Astrocyte of the cerebellum (primary cell): Measurements from ENCODE around the gene PPFIA4.

Experiments used
- DNase-seq: peaks from one replicate; pipeline ENCODE4 v3.0.0-alpha.2; 2011; ENCODE audit warnings: low read depth
- H3K4me3 ChIP-seq: 2 replicates; pipeline ENCODE4 v1.5.1; 2011; ENCODE audit warnings: mild to moderate bottlenecking, low read depth, low read length, moderate library complexity
- in situ Hi-C: cut with HindIII; loops from 2 replicates; pipeline ENCODE4 v1.10.0; 2017; ENCODE audit warnings: low sequenced_read_pairs
- TF ChIP-seq, protein P1 (sequence below): IDR thresholded peaks from 2 replicates; pipeline ENCODE4 v1.5.1; 2012; ENCODE audit warnings: low read length, low read depth, moderate library complexity, mild to moderate bottlenecking; ENCODE audit errors: missing control alignments

The PPFIA4 gene

DNA sequence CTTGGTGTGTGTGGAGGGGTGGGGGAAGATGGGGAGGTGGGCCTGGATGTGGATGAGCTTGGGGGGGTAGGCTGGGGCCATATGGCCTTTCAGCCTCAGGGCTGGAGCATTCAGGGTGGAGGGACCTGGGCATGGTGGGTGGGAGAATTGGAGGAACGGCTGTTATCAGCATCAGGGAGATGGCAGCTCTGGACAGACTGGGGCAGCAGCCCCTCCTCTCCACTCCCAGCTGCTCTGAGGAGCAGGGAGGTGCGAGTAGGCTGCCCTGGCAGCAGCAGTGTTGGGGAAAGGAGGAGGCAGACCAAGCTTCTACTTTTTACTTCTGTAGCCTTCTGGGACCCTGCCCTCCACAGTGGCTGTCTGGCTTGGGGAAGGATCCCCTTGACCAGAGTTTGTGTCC lies 10.2 kb downstream of the PPFIA4 start:
- in situ Hi-C loops, result no loop called here
- no peak for DNase-seq
- no peak overlapping the region for H3K4me3 ChIP-seq
- TF ChIP-seq, protein P1, sequence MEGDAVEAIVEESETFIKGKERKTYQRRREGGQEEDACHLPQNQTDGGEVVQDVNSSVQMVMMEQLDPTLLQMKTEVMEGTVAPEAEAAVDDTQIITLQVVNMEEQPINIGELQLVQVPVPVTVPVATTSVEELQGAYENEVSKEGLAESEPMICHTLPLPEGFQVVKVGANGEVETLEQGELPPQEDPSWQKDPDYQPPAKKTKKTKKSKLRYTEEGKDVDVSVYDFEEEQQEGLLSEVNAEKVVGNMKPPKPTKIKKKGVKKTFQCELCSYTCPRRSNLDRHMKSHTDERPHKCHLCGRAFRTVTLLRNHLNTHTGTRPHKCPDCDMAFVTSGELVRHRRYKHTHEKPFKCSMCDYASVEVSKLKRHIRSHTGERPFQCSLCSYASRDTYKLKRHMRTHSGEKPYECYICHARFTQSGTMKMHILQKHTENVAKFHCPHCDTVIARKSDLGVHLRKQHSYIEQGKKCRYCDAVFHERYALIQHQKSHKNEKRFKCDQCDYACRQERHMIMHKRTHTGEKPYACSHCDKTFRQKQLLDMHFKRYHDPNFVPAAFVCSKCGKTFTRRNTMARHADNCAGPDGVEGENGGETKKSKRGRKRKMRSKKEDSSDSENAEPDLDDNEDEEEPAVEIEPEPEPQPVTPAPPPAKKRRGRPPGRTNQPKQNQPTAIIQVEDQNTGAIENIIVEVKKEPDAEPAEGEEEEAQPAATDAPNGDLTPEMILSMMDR, result no peak

DNA sequence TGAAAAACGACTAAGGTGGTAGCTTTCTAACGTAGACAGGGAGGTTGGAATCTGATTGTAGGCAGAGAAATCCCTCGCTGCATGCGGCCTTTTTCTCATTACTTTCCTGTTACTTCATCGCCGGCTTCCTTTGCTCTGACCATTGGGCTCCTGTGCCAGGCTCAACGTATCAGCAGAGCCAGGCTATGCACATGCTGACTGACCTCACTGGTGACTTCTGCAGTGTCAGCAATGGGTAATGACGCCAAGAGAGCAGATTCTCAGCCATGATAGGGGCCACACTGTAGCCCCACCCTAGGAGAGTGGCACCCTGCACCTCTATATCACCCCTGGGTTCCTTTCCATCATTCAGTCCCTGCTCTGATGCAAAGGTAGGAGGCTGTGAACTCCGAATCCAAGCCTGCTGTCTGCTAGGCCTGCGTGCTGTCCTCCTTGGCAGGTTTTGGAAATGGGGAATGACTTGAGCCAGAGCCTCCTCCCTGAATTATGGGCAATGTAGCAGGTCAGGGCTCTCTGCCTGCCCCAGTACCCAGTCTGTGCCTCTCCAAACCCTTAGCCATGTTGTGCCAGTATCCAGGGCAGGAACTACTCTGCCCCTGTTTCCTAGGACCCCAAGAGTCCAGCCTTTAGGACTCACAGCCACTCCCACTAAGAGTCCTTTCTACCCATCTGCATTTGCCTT lies 11.4 kb downstream of the PPFIA4 start:
- TF ChIP-seq, protein P1, result no peak
- in situ Hi-C loops, result no loop called here
- DNase-seq, result no peak
- no peak overlapping the region for H3K4me3 ChIP-seq

DNA sequence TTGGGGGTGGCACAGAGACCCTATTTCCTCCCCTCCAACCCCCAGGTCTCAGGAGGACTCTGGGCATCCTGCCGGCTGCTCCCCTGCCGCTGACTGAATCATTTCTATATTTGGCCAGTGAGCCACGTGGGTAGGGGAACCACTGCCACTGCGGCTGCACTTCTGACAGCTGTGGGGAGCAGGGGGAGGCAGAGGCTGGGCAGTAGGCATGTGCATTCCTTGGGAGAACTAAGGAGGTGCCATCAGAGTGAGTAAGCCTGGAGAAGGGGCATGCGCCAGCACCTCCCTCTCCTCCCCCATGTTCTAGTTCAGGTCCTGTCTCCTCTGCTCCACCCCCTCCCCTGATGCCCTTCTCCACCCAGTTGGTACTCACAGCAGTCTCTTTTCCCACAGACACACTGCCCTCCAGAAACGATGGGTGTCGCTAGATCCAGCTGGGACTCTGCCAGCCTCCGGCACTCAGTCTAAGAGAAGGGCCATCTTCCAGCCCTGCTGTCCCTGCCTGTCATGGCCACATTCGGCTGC lies 12.0 kb downstream of the PPFIA4 start:
- in situ Hi-C loops, result no loop called here
- DNase-seq, result peak; percentile 24
- H3K4me3 ChIP-seq, result no peak overlapping the region
- TF ChIP-seq, protein P1, result no peak

DNA sequence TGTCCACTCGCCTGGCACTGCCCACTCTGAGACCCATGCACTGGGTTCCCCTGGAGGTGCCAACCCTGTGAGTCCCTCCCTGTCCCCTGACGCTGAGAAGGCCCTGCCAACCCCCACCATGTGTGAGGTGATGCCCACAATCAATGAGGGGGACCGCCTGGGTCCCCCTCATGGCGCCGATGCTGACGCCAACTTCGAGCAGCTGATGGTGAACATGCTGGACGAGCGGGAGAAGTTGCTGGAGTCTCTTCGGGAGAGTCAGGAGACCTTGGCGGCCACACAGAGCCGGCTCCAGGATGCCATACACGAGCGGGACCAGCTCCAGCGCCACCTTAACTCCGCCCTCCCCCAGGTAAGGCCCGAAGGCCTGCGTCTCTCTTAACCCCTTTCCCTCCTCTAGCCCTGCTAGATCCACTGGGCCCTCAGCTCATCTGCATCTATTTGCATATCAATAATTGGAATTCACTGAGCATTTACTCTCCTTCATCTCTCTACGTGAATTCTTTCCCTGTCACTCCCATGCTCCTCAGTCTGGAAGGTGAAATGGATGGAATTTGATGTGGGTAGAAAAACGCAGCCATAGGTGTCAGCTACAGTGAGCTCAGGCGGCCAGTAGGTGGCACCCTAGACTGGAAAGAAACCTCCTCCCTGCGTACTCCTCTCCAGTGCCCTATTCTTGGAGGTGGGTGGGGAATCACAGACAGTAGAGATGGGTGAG lies 12.8 kb downstream of the PPFIA4 start:
- in situ Hi-C loops, result no loop called here
- TF ChIP-seq, protein P1, result peak; percentile 97
- no peak overlapping the region for H3K4me3 ChIP-seq
- peak; percentile 29 for DNase-seq

DNA sequence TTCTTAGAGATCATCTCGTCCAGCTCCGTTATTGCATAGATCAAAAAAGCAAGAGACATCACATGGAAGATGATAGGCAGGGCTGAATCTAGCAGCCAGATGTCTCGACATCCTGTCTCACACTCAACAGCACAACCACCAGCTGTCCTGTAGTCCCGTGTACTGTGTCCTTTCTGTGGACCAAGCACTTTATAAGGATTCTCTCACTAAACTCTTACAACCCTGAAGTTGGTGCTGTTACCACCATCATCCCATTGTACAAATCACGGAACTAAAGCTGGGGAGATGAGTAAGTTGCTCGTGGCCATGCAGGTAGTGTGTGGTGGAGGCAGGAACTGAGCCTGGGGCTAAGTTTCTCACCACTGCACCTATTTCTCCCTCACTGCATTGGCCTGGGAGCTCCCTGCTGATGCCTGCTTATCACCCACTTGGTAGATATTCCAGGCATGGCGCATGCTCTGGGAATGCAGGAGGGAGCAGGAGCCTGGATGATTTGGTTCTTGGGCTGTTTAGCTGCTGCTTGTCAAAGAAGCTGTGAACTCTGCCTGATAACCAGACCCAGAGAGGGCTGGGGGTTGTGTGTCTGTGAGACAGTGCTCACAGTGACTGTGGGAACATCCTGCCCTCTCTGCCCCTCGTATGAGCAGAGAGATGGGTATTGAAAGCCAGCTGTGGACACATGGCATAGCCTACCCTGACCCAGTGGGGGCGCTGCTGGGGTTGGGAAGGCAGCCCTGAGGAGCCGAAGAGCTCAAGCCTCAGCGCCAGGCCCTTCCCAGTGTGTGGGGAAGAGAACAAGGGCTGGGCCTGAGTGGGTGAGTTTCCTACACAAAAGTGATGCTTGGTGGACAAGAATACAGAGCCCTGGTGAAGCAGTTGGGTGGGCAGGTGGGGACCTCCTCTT lies 13.6 kb downstream of the PPFIA4 start:
- no peak overlapping the region for H3K4me3 ChIP-seq
- TF ChIP-seq, protein P1, result peak; percentile 23
- in situ Hi-C loops, result no loop called here
- DNase-seq, result no peak

DNA sequence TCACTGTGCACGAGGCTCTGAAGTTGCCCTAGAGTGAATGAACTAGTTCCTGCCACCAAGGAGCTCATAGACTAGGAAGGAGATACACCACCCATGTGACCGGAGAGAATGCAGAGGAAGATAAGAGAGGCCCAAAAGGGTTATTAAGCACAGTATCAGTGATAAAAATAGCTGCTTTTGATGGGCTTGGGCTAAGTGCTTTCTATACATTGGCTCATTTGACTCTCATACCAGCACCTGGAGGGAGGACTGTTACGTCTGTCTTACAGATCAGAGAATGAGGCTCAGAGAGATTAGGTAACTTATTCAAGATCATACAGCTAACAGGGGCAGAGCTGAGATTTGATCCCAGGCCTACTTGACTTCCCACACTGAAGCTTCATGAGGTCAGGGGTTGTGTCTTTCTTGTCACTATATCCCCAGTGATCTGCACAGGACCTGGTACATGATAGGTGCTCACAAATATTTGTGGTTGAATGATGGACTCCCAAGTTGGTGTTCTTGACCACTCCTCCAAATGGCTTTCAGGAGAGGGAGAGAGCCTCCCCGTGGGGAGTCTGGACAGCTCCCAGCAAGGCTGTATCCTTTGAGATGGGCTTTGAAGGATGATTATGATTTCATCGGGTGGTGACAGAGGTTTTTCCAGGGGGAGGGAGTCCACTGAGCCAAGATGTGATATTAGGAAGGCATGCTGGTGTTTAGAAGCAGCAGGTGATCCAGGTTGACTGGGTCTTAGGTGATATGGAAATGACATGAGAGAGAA lies 14.4 kb downstream of the PPFIA4 start:
- no peak overlapping the region for H3K4me3 ChIP-seq
- TF ChIP-seq, protein P1, result no peak
- in situ Hi-C loops, result no loop called here
- no peak for DNase-seq
